Tibial nerve (tissue), 4 donors: ENCODE data around the gene CFAP45. TPM values are rescaled to one million over a fixed set of nuclear protein-coding genes. Genes with fewer than 3 reads are reported as not detected.

Experiments used
- DNase-seq, 2 donors: peaks; one replicate each; pipeline ENCODE4 v3.0.0-alpha.2; 2019; ENCODE audit warnings: low spot score in 2 of 2
- H3K27ac ChIP-seq, 4 donors: fragments of 200-600 bp; sonication (generic) in 3 of 4; one replicate each; pipeline ENCODE4 v1.5.1; 2017 to 2019; ENCODE audit warnings: mild to moderate bottlenecking in 1 of 4
- H3K27me3 ChIP-seq, 2 donors: fragments of 200-600 bp; sonication (generic) in 1 of 2; one replicate each; pipeline versions ENCODE4 v1.5.1 to v1.6.0; 2017 to 2019
- H3K36me3 ChIP-seq, 3 donors: fragments of 200-600 bp; sonication (generic); one replicate each; pipeline ENCODE4 v1.5.1; 2018 to 2019
- H3K4me1 ChIP-seq, 4 donors: fragments of 200-600 bp; sonication (generic) in 3 of 4; one replicate each; pipeline ENCODE4 v1.5.1; 2017 to 2019
- H3K4me3 ChIP-seq, 4 donors: fragments of 200-600 bp; sonication (generic) in 3 of 4; one replicate each; pipeline ENCODE4 v1.5.1; 2017 to 2019; ENCODE audit warnings: mild to moderate bottlenecking in 1 of 4, moderate library complexity in 1 of 4
- H3K9me3 ChIP-seq, 4 donors: fragments of 200-600 bp; sonication (generic) in 3 of 4; one replicate each; pipeline ENCODE4 v1.5.1; 2017 to 2019
- CTCF ChIP-seq, 5 experiments: fragments of 200-600 bp in 3 of 5; fragments of 450-650 bp in 2 of 5; sonication (generic) in 3 of 5; IDR thresholded peaks; one replicate each; pipeline ENCODE4 v1.5.1; 2016 to 2019; ENCODE audit warnings: antibody characterized with exemption in 5 of 5, mild to moderate bottlenecking in 3 of 5, moderate library complexity in 2 of 5
- EP300 ChIP-seq, 2 donors: sonication (generic); formaldehyde crosslinking; IDR thresholded peaks; one replicate each; pipeline ENCODE4 v1.6.1; 2017; ENCODE audit warnings: antibody characterized with exemption in 2 of 2, mild to moderate bottlenecking in 1 of 2
- POLR2A ChIP-seq, 2 donors: fragments of 450-650 bp; IDR thresholded peaks; one replicate each; pipeline ENCODE4 v1.6.1; 2017; ENCODE audit warnings: antibody characterized with exemption in 2 of 2, mild to moderate bottlenecking in 2 of 2, moderate library complexity in 2 of 2
- WGBS, 2 donors: methylation state at CpG; one replicate each; pipeline ENCODE4 v1.1.5; 2018; 5-methylcytosine and 5-hydroxymethylcytosine counted together
- total RNA-seq, 4 donors: library from RNA; depleted of rRNA; stranded (reverse); fragments of >200 nt; gene quantifications; one replicate each; pipeline ENCODE4 v1.1.0, GENCODE V29; 2016

CFAP45 gene
- total RNA-seq, 4 donors from 2014 or later = 0.39 to 0.66 (median 0.63) TPM; not detected in 1

DNA sequence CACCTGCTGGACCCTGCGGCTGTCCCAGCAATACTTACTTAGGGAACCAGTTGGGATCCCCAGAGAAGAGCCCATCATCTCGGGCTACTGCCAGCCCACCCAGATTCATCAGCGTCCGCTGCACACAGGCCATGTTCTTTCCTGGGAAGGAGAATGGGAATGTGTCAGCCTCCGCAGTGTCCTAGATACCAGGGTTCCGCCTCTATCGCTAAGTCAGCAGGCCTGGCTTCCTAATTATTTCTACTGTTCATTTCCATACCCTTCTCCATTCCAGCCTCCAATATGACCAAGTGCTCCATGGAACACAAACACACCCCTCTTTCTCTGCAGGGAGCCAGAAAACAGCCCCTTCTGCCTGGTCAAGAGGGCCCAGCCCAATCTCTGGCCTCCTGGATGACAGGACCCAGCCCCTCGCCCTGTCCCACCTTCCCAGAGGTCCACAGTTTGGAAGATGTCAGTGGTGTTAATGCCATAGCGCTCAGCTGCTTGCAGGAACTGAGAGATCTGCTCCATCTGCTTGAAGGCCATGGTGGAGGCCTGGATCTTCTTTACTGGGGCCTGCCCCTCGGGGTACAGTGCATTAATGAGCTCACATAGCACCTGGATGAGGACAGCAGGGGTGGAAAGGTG is 19.4 kb upstream of the CFAP45 start:
- peaks cover 0 to 59% (median 23%) of the 10 kb centered on the region in 4 donors for H3K4me1 ChIP-seq
- no peaks in the 10 kb centered on the region for H3K27me3 ChIP-seq

GRCh38 chr1:159918352-159919200 is 18.6 kb upstream of the CFAP45 start:
- Histone ChIP-seq H3K9me3 (no peaks in the 10 kb centered on the region), H3K4me1 (peaks cover 0 to 58% (median 21%) of the 10 kb centered on the region in 4 donors), H3K27ac (peak overlapping the region in 2 of 4 donors; percentile 1 to 8), H3K27me3 (no peaks in the 10 kb centered on the region), H3K36me3 (peaks cover 0 to 58% (median 19%) of the 10 kb centered on the region in 3 donors), H3K4me3 (no peak overlapping the region)
- 85 to 91% methylated on average over 13 of the region's 13 CpGs for WGBS, 2 donors
- no peak for TF ChIP-seq EP300 (IDR thresholded peaks at IDR 0.05)
- no peak for TF ChIP-seq POLR2A (IDR thresholded peaks at IDR 0.05)
- no peak for TF ChIP-seq CTCF (IDR thresholded peaks at IDR 0.05)
- DNase-seq = no peak

More for the DNA sequence above, 19.4 kb upstream of the CFAP45 start:
- Histone ChIP-seq H3K4me3 (no peak overlapping the region), H3K9me3 (no peaks in the 10 kb centered on the region), H3K36me3 (peaks cover 0 to 58% (median 19%) of the 10 kb centered on the region in 3 donors), H3K27ac (no peak overlapping the region)
- TF ChIP-seq POLR2A (IDR thresholded peaks at IDR 0.05) (no peak), CTCF (IDR thresholded peaks at IDR 0.05) (no peak), EP300 (IDR thresholded peaks at IDR 0.05) (no peak)
- DNase-seq = no peak
- WGBS, 2 donors = 94 to 99% methylated on average over 8 to 10 of the region's 10 CpGs

DNA sequence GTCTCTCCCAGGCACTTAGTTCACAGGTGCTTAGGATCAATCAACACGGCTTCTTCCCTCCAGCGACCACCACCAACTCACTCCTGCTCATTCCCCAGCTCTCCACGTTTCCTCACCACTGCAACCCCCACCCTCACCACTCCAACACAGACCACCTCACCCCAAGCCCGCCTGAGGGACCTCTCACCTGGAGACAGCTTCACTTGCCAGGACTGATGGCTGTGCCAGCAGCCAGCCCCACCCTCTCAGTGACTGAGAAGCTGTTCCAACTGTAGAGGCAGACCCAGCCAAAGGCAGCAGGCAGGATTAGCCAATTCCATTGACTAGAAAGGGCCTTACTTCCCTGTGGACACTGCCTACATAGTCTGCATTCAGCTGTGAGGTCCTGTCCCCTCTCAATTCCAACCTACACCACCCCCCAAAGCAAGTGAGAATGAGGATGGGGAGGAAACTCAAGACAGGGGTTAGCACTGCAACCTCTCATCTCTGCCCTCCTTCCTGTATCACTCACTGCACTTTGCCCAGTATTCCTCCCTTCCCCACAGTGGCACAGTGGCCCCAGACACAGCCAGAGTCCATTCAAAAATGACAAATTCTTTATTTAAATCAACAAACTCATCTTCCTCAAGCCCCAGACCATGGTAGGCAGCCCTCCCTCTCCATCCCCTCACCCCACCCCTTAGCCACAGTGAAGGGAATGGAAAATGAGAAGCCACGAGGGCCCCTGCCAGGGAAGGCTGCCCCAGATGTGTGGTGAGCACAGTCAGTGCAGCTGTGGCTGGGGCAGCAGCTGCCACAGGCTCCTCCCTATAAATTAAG is 17.8 kb upstream of the CFAP45 start:
- peaks cover 0 to 58% (median 19%) of the 10 kb centered on the region in 3 donors for H3K36me3 ChIP-seq
- H3K27me3 ChIP-seq = no peaks in the 10 kb centered on the region
- WGBS, 2 donors = 81 to 82% methylated on average over 5 of the region's 5 CpGs
- TF ChIP-seq EP300 (IDR thresholded peaks at IDR 0.05) (no peak), CTCF (IDR thresholded peaks at IDR 0.05) (no peak), POLR2A (IDR thresholded peaks at IDR 0.05) (no peak)
- no peak for DNase-seq
- peaks cover 0 to 53% (median 14%) of the 10 kb centered on the region in 4 donors for H3K4me1 ChIP-seq
- H3K4me3 ChIP-seq = no peak overlapping the region
- peak overlapping the region in 1 of 4 donors; percentile 7 for H3K27ac ChIP-seq
- no peaks in the 10 kb centered on the region for H3K9me3 ChIP-seq

DNA sequence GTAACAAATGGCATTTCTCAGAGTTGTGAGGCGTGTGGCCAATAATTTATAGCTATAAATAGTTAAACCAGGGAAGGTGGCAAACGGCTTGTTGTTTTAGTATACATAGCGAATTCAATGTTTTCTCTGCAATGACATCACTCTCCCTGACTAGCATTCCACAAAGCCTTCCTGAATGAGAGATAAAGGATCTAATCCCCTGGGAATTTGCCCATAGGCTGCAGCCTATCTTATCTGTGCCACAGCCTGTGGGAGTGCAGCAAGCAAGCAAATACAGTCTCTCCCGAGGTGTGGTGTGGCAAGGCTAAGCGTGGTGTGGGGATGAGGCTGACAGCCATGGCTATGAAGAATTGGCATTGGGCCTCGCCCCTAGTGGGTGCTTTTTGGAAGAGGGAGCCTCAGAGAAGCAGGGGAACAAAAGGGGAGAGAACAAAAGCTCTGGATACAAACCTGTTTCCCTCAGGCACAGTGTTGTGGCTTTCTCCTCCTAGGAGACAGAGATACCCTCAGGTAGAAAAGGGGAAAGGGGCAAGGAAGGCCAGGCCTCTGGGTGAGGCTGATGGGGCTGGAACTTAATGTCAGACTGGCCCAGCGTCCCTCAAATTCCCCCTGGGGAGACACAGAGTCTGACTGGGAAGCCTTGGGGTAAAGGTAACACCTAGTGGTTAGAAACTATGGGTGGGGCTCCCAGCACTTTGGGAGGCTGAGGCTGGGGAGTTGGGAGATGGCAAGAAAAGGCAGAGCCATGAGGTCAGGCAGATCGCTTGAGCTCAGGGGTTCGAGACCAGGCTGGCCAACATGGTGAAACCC is 16.5 kb upstream of the CFAP45 start:
- Histone ChIP-seq H3K4me1 (peaks cover 0 to 44% (median under 1%) of the 10 kb centered on the region in 4 donors), H3K27ac (peak overlapping the region in 1 of 4 donors; percentile 45), H3K4me3 (no peak overlapping the region), H3K9me3 (no peaks in the 10 kb centered on the region), H3K27me3 (no peaks in the 10 kb centered on the region), H3K36me3 (peaks cover 0 to 58% (median 19%) of the 10 kb centered on the region in 3 donors)
- WGBS, 2 donors = 52 to 61% methylated on average over 9 of the region's 9 CpGs
- no peak for DNase-seq
- no peak for TF ChIP-seq CTCF (IDR thresholded peaks at IDR 0.05)
- TF ChIP-seq POLR2A (IDR thresholded peaks at IDR 0.05) = no peak
- TF ChIP-seq EP300 (IDR thresholded peaks at IDR 0.05) = no peak
